ENCODE results near the gene RELT.

Gene RELT

GRCh38 chr11:73365352-73366264 is 10.6 kb upstream of the RELT start:
- no peaks in the 10 kb centered on the region for H3K9me3 ChIP-seq (ENCODE audit: low read length)
- H3K79me2 ChIP-seq (ENCODE audit: insufficient read depth, low read length): no peaks in the 10 kb centered on the region
- peak overlapping the region; percentile 15; the same call in 1 of the 2 replicates for H2AFZ ChIP-seq (ENCODE audit: low read length)
- H3K9me2 ChIP-seq (ENCODE audit: low read depth, low read length): no peaks in the 10 kb centered on the region
- H3K9ac ChIP-seq (ENCODE audit: low read length): no peak overlapping the region
- H3F3A ChIP-seq (ENCODE audit: insufficient read depth, low read length): no peaks in the 10 kb centered on the region
- H3K4me1 ChIP-seq (ENCODE audit: insufficient read depth, low read length, severe bottlenecking): peaks cover 16% of the 10 kb centered on the region
- no peaks in the 10 kb centered on the region for H3K36me3 ChIP-seq (ENCODE audit: insufficient read depth, low read length)
- no peak for TF ChIP-seq EZH2 (IDR thresholded peaks at IDR 0.05; ENCODE audit: borderline replicate concordance, low read length)
- no peak for TF ChIP-seq CTCF (IDR thresholded peaks at IDR 0.05; ENCODE audit: low read length)
- H3K4me2 ChIP-seq (ENCODE audit: low read length): 0 out of 2 replicates have a peak overlapping the region, but pooled peaks have one; percentile 26
- no peaks in the 10 kb centered on the region for H4K20me1 ChIP-seq (ENCODE audit: insufficient read depth, low read length)
- H3K4me3 ChIP-seq (ENCODE audit: low read depth, low read length, poor library complexity, severe bottlenecking): no peak overlapping the region
- peak overlapping the region; percentile 55 for H3K27ac ChIP-seq (ENCODE audit: low read depth, low read length, poor library complexity, severe bottlenecking)
- H3K27me3 ChIP-seq (ENCODE audit: insufficient read depth, low read length): no peaks in the 10 kb centered on the region

GRCh38 chr11:73366265-73366610 is 10.0 kb upstream of the RELT start:
- Histone ChIP-seq H3K27me3 (ENCODE audit: insufficient read depth, low read length) (no peaks in the 10 kb centered on the region), H3K27ac (ENCODE audit: low read depth, low read length, poor library complexity, severe bottlenecking) (peak overlapping the region; percentile 55), H3K79me2 (ENCODE audit: insufficient read depth, low read length) (no peaks in the 10 kb centered on the region), H3K9ac (ENCODE audit: low read length) (no peak overlapping the region), H3K4me1 (ENCODE audit: insufficient read depth, low read length, severe bottlenecking) (peaks cover 16% of the 10 kb centered on the region), H2AFZ (ENCODE audit: low read length) (peak overlapping the region; percentile 15; the same call in 1 of the 2 replicates), H3K4me3 (ENCODE audit: low read depth, low read length, poor library complexity, severe bottlenecking) (no peak overlapping the region), H3F3A (ENCODE audit: insufficient read depth, low read length) (no peaks in the 10 kb centered on the region), H3K4me2 (ENCODE audit: low read length) (peak overlapping the region; percentile 26; the same call in 1 of the 2 replicates), H3K9me2 (ENCODE audit: low read depth, low read length) (no peaks in the 10 kb centered on the region), H3K36me3 (ENCODE audit: insufficient read depth, low read length) (no peaks in the 10 kb centered on the region), H3K9me3 (ENCODE audit: low read length) (no peaks in the 10 kb centered on the region), H4K20me1 (ENCODE audit: insufficient read depth, low read length) (no peaks in the 10 kb centered on the region)
- TF ChIP-seq CTCF (IDR thresholded peaks at IDR 0.05; ENCODE audit: low read length) (no peak), EZH2 (IDR thresholded peaks at IDR 0.05; ENCODE audit: borderline replicate concordance, low read length) (no peak)

- no peaks in the 10 kb centered on the region for H3K9me2 ChIP-seq (ENCODE audit: low read depth, low read length)
- H3K79me2 ChIP-seq (ENCODE audit: insufficient read depth, low read length): no peaks in the 10 kb centered on the region
- H3K4me1 ChIP-seq (ENCODE audit: insufficient read depth, low read length, severe bottlenecking): peaks cover 16% of the 10 kb centered on the region
- H3F3A ChIP-seq (ENCODE audit: insufficient read depth, low read length): no peaks in the 10 kb centered on the region
- TF ChIP-seq CTCF (IDR thresholded peaks at IDR 0.05; ENCODE audit: low read length) (no peak), EZH2 (IDR thresholded peaks at IDR 0.05; ENCODE audit: borderline replicate concordance, low read length) (no peak)
- no peaks in the 10 kb centered on the region for H3K27me3 ChIP-seq (ENCODE audit: insufficient read depth, low read length)
- H4K20me1 ChIP-seq (ENCODE audit: insufficient read depth, low read length): no peaks in the 10 kb centered on the region
- no peak overlapping the region for H3K4me3 ChIP-seq (ENCODE audit: low read depth, low read length, poor library complexity, severe bottlenecking)
- no peaks in the 10 kb centered on the region for H3K36me3 ChIP-seq (ENCODE audit: insufficient read depth, low read length)
- no peak overlapping the region for H3K27ac ChIP-seq (ENCODE audit: low read depth, low read length, poor library complexity, severe bottlenecking)
- H3K9me3 ChIP-seq (ENCODE audit: low read length): no peaks in the 10 kb centered on the region
- no peak overlapping the region for H3K9ac ChIP-seq (ENCODE audit: low read length)
- H3K4me2 ChIP-seq (ENCODE audit: low read length): no peak overlapping the region
- no peak overlapping the region for H2AFZ ChIP-seq (ENCODE audit: low read length)
Observed at GRCh38 chr11:73366953-73367352, 9.2 kb upstream of the RELT start.
